Measurements from ENCODE around the gene NANOS2. TPM values are rescaled to one million over a fixed set of nuclear protein-coding genes. Genes with fewer than 3 reads are reported as not detected.

The NANOS2 gene
- total RNA-seq, 1 donor from 2014 or later: not detected

DNA sequence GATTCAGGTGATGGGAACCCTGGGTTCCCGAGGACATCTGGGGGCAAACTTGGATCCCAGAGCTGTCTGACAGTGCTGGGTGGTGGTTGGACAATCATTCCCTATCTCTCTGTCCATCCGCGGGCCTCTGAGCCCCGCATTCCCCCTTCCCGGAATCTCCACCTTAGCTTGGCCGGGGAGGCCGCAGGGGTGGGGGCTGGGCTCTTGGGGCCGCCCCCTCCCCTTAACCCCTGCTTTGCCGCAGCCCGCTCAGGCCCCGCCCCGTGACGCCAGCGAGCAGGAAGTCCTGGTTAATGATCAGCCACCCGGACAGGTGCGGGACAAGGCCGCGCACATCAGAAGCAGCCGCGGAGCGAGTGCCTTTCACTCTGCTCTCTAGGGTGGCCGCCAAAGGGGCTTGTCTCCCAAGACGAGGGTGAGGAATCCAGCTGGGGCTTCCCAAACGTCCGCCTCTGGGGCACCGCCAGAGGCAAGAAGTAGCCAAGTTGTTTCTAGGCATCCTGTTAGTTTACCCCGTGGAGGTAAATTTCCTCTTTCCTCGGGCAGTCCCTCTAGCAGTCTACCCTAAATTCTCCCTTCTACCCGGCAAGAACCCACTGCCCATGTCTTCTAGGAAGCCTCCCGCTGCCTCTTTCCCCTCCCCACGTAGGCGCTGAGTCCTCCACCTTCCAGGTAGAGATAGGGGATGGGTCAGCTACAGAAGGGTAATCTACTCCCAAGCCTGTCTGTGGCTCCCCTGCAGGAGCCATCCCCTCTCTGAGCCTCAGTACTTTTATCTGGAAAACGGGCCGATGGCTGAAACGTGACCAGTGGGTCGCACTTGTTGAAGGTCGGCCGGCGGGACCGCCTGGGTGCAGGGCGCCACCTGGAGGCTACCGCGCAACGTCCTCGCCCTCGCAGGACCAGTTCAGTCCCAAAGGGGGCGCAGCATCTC is 31.7 kb downstream of the NANOS2 start:
- H3K27ac Mint-ChIP-seq: peak overlapping the region; percentile 3
- peaks cover 7% of the 10 kb centered on the region for H3K36me3 Mint-ChIP-seq (ENCODE audit: low read depth)
- DNase-seq: peak; percentile 96
- H3K4me1 Mint-ChIP-seq: peaks cover 29% of the 10 kb centered on the region
- no peaks in the 10 kb centered on the region for H3K9me3 Mint-ChIP-seq
- no peaks in the 10 kb centered on the region for H3K27me3 Mint-ChIP-seq
- peak overlapping the region; percentile 65 for H3K4me3 Mint-ChIP-seq
- intact Hi-C loops (cut with micrococcal nuclease): loop anchor here (1.0 to 10.0 kb wide), 3 partner anchors 19 to 462 kb away; partner anchors contain the start of genes FOXA3 and PPP5C

DNA sequence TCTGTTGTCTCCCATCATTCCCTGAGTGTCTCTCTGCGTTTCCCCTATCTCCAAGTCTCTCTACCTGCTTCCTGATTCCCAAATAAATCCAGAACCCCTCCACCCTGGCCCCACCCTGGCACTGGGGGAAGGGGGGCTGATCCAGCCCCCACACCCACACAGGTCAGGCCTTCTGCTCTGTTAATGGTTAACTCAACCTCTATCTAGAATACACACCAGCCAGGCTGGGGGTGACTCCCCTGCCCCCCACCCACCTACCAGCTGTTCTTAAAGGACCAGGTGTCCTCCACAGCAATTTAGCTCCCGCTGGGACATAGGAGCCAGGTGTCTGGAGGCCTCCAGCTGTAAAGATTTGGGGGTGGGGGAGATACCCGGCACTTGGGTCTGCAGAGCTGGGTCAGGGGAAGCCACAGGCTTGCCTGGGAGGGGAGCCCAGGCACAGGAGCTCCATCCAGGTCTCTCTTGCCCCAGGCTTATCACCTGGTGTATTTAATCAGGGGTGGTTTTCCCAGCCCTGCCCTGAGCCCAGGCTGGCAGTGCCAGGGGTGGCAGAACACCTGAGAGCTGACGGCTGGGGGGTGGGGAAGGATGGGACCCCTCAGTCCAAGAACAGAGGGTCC is 32.6 kb downstream of the NANOS2 start:
- H3K9me3 Mint-ChIP-seq: no peaks in the 10 kb centered on the region
- no peak overlapping the region for H3K4me3 Mint-ChIP-seq

DNA sequence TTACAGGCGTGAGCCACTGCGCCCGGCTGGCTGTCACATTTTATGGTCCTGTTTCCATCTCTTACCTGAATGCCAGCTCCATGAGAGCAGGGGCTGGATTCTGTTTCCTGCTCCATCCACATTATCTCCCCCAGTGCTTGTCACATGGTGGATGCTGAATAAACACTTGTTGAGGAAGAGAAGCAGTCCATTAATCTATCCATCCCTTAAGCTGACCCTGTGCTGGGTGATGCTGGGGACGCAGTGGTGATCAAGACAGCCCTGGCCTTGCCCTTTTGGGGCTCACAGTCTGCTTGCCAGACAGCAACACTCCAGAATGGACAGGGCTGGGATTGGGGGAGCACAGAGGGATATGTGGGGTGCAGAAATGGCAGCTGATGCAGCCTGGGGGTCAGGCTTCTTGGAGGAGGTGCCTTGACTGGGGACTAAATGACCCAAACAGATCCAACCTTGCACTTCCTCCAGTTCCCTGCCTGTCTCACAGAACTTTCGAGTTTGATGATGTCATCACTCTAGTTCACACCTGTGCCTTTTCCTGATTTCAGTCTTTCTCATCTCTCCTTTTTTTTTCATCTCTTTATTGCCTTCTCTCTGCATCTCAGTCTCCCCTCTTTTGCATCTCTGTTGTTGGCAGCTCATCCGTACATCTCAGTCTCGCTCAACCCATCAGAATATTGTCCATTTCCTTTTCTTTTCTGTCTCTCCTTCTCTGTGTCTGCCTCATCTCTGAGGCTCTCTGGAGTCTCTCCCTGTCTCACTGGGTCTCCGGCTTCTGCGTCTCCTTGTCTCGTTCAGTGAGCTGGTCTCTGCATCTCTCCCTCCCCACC is 33.3 kb downstream of the NANOS2 start:
- Mint-ChIP-seq H3K4me3 (no peak overlapping the region), H3K4me1 (peaks cover 32% of the 10 kb centered on the region), H3K27ac (no peak overlapping the region), H3K9me3 (no peaks in the 10 kb centered on the region), H3K27me3 (peaks cover 3% of the 10 kb centered on the region), H3K36me3 (ENCODE audit: low read depth) (peaks cover 7% of the 10 kb centered on the region)
- intact Hi-C loops (cut with micrococcal nuclease): loop anchor here (10.0 kb wide), 1 partner anchor 464 kb away; the partner anchor contains the start of gene PPP5C
- no peak for DNase-seq

More for the DNA sequence above, 32.6 kb downstream of the NANOS2 start:
- peaks cover 7% of the 10 kb centered on the region for H3K36me3 Mint-ChIP-seq (ENCODE audit: low read depth)
- no peak overlapping the region for H3K27ac Mint-ChIP-seq
- peaks cover 33% of the 10 kb centered on the region for H3K4me1 Mint-ChIP-seq
- no peak for DNase-seq
- H3K27me3 Mint-ChIP-seq: peaks cover 1% of the 10 kb centered on the region
- intact Hi-C loops (cut with micrococcal nuclease): loop anchor here (2.0 to 10.0 kb wide), 2 partner anchors 65 to 463 kb away; partner anchors contain the start of gene PPP5C

DNA sequence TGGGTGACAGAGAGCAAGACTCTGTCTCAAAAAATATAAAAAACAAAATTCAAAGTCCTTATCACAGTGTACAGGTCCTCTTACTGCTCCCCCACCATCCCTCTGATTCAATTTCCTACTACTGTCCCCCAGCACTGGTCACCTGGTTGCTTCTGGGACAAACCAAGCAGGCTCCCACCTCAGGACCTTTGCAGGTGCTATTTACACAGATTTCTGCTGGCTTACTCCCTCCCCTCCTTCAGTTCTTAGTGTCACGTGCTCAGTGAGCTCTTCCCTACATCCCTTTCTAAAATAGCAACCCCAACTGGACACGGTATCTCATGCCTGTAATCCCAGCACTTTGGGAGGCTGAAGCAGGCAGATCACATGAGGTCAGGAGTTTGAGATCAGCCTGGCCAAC is 34.6 kb downstream of the NANOS2 start:
- H3K36me3 Mint-ChIP-seq (ENCODE audit: low read depth): peaks cover 6% of the 10 kb centered on the region
- no peak overlapping the region for H3K27ac Mint-ChIP-seq
- H3K27me3 Mint-ChIP-seq: peaks cover 12% of the 10 kb centered on the region
- intact Hi-C loops (cut with micrococcal nuclease): loop anchor here (10.0 kb wide), 1 partner anchor 465 kb away; the partner anchor contains the start of gene PPP5C
- peaks cover 33% of the 10 kb centered on the region for H3K4me1 Mint-ChIP-seq
- no peak for DNase-seq
- H3K4me3 Mint-ChIP-seq: no peak overlapping the region
- H3K9me3 Mint-ChIP-seq: no peaks in the 10 kb centered on the region

DNA sequence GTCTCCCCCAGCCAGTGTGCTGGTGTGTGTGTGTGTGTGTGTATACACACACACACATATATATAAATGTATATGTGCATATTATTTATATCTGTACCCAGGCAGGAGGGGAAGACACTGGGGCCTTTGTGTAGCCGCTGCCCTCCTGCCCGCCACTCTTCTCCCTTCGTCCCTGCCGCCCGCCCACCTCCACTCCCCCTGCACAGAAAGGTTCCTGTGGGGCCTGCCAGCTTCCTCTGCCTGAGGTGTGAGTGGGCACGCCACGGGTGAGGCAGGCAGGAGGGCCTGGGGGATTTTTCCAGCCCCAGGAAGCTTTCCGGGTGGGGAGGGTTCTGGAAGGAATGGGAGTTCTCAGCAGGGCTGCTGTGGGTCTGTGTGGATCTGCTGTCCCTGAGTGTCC is 35.5 kb downstream of the NANOS2 start:
- Mint-ChIP-seq H3K4me3 (no peak overlapping the region), H3K4me1 (peaks cover 33% of the 10 kb centered on the region), H3K9me3 (no peaks in the 10 kb centered on the region), H3K27ac (no peak overlapping the region), H3K36me3 (ENCODE audit: low read depth) (peaks cover 6% of the 10 kb centered on the region), H3K27me3 (peaks cover 15% of the 10 kb centered on the region)
- intact Hi-C loops (cut with micrococcal nuclease): no loop called here
- no peak for DNase-seq

DNA sequence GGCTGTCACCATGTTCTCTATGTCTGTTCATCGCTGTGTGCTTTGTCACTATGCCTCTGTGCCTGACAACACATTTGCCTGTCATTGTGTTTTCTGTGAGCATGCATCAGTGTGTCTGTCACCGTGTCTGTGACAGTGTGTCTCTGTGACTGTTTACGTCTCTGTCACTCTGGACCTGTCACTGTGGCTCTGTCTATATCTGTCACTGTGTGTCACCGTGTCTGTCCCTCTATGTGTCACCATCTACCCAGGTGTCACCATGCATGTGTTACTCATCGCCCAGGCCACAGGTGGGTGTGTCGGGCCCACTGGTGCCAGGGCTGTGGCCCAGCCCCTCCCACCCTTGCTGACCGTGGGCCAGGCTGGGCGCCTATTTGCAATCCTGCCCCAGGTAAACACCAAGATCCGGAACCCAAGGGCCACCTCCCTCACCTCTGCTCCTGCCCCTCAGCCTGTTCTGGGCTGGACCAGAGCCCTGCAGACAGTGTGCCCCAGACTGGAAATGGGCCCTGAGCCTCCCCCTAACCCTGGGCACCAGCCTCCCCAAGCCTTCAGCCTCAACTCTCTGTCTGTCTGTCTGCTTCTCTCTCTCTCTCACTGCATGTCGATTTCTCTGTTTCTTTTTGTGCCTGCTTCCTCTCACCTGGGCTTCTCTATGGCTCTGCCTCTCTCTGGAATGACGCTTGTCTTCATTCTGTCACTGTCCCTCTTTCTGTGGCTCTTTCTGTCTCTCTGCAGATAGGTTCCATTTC is 36.4 kb downstream of the NANOS2 start:
- Mint-ChIP-seq H3K27ac (peak overlapping the region; percentile 6), H3K9me3 (no peaks in the 10 kb centered on the region), H3K4me3 (no peak overlapping the region), H3K27me3 (peaks cover 16% of the 10 kb centered on the region), H3K36me3 (ENCODE audit: low read depth) (peaks cover 1% of the 10 kb centered on the region), H3K4me1 (peaks cover 31% of the 10 kb centered on the region)
- intact Hi-C loops (cut with micrococcal nuclease): no loop called here
- DNase-seq: no peak

DNA sequence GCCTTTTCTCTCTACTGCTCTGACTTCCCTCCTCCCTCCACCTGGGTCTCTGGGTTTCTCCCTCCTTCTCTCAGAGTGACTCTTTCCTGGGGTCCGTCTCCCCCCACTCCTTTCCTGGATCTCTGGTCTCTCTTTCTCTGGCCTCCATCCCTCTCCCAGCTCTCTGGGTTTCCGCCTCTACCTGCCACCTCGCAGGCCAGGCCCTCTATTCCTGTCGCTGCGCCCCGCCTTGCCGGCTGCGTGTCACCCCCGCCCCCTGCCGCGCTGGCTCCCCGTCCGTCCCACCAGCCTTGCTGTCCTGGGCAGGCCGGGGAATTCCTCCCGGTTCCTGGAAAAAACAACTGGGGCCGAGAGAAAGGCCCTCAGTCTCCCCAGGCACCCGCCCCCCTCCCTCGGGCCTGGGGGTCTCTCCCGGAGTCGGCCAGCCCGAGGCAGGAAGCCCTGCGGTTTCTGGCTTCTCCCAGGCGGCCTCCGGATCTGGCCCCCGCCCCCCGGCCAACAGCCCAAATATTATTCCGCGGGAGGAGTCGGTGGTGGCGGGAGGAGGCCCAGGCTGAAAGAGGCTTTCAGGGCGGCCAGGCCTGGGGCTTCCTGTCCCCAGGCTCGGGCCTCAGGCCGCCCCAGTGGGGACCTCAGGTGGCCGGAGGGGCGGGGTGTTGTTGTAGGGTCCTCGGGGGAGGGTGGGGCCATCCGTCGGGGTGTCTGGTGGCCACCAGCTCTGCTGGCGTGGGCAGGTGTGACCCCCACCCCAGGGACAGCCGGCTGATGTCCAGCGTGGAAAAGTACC is 38.0 kb downstream of the NANOS2 start:
- Mint-ChIP-seq H3K4me3 (peak overlapping the region; percentile 60), H3K36me3 (ENCODE audit: low read depth) (no peaks in the 10 kb centered on the region), H3K27ac (peak overlapping the region; percentile 76), H3K27me3 (peaks cover 16% of the 10 kb centered on the region), H3K9me3 (no peaks in the 10 kb centered on the region), H3K4me1 (peaks cover 22% of the 10 kb centered on the region)
- peak; percentile 73 for DNase-seq
- intact Hi-C loops (cut with micrococcal nuclease): no loop called here

DNA sequence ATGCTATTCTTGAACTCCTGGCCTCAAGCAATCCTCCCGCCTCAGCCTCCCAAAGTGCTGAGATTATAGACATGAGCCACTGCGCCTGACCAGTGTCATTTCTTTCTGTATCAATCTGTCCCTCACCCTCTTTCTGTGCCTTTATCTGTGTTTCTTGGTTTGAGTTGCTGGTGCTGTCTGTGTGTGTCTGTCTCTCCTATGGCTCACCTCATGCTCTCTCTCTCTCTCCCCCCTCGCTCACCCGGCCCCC is 38.5 kb downstream of the NANOS2 start:
- Mint-ChIP-seq H3K9me3 (no peaks in the 10 kb centered on the region), H3K36me3 (ENCODE audit: low read depth) (no peaks in the 10 kb centered on the region), H3K4me1 (peaks cover 17% of the 10 kb centered on the region), H3K4me3 (peak overlapping the region; percentile 60), H3K27me3 (peaks cover 16% of the 10 kb centered on the region), H3K27ac (peak overlapping the region; percentile 76)
- intact Hi-C loops (cut with micrococcal nuclease): no loop called here
- DNase-seq: no peak

DNA sequence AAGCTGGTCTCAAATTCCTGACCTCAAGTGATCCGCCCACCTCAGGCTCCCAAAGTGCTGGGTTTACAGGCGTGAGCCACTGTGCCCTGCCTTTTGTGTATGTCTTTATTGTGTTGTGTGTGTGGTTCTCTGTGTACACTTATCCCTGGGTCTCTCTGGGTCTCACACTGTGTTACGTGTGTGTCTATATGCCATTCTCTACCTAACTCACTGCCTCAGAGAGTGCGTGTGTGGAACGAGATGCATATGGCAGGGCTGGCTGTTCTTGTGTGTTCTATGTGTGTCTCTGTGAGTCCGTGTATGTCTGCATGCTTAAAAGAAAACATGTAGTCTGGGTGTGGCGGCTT is 40.0 kb downstream of the NANOS2 start:
- Mint-ChIP-seq H3K4me1 (peaks cover 16% of the 10 kb centered on the region), H3K4me3 (no peak overlapping the region), H3K27me3 (peaks cover 16% of the 10 kb centered on the region), H3K27ac (no peak overlapping the region), H3K9me3 (no peaks in the 10 kb centered on the region), H3K36me3 (ENCODE audit: low read depth) (no peaks in the 10 kb centered on the region)
- no peak for DNase-seq
- intact Hi-C loops (cut with micrococcal nuclease): no loop called here

DNA sequence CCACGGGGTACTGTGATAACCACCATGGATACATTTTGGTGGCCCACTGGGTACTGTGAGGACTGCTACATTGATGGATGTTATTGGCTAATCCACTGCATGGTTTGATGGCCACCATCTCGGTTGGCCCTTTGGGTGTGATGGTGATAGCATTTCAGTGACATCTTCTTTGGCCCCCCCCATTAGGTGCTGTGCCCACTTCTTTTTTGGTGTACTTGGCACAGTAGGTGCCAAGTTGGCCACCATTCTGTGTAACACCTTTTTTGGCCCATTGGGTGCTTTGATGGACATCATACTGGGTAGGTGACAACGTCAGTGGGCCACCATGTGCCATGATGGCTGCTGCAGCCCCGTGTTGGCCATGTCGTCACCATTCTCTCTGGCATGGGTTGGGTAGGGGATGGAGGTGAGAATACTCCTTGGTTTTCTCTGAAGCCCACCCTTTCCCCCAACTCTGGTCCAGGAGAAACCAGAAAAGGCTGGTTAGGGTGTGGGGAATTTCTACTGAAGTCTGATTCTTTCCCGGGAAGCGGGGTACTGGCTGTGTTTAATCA is 41.3 kb downstream of the NANOS2 start:
- no peaks in the 10 kb centered on the region for H3K36me3 Mint-ChIP-seq (ENCODE audit: low read depth)
- no peaks in the 10 kb centered on the region for H3K9me3 Mint-ChIP-seq
- no peak overlapping the region for H3K4me3 Mint-ChIP-seq
- intact Hi-C loops (cut with micrococcal nuclease): no loop called here
- H3K27ac Mint-ChIP-seq: no peak overlapping the region
- peaks cover 16% of the 10 kb centered on the region for H3K27me3 Mint-ChIP-seq
- DNase-seq: no peak
- peaks cover 12% of the 10 kb centered on the region for H3K4me1 Mint-ChIP-seq

DNA sequence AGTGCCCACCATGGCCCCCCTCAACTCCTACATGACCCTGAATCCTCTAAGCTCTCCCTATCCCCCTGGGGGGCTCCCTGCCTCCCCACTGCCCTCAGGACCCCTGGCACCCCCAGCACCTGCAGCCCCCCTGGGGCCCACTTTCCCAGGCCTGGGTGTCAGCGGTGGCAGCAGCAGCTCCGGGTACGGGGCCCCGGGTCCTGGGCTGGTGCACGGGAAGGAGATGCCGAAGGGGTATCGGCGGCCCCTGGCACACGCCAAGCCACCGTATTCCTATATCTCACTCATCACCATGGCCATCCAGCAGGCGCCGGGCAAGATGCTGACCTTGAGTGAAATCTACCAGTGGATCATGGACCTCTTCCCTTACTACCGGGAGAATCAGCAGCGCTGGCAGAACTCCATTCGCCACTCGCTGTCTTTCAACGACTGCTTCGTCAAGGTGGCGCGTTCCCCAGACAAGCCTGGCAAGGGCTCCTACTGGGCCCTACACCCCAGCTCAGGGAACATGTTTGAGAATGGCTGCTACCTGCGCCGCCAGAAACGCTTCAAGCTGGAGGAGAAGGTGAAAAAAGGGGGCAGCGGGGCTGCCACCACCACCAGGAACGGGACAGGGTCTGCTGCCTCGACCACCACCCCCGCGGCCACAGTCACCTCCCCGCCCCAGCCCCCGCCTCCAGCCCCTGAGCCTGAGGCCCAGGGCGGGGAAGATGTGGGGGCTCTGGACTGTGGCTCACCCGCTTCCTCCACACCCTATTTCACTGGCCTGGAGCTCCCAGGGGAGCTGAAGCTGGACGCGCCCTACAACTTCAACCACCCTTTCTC is 42.3 kb downstream of the NANOS2 start:
- Mint-ChIP-seq H3K9me3 (no peaks in the 10 kb centered on the region), H3K4me1 (peaks cover 7% of the 10 kb centered on the region)

DNA sequence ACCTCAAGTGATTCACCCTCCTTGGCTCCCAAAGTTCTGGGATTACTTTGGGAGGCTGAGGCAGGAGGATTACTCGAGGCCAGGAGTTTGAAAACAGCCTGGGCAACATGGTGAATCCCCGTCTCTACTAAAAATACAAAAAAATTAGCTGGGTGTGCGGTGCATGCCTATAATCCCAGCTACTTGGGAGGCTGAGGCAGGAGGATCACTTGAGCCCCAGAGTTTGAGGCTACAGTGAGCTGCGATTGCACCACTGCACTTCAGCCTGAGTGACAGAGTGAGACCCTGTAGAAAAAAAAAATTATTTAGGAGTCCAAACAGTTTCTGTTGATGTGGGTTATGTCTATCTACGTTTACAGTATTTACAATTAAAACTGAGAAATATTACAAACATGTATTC is 43.8 kb downstream of the NANOS2 start:
- Mint-ChIP-seq H3K27ac (no peak overlapping the region), H3K27me3 (peaks cover 27% of the 10 kb centered on the region), H3K36me3 (ENCODE audit: low read depth) (no peaks in the 10 kb centered on the region), H3K9me3 (no peaks in the 10 kb centered on the region), H3K4me3 (no peak overlapping the region), H3K4me1 (no peaks in the 10 kb centered on the region)
- DNase-seq: no peak
- intact Hi-C loops (cut with micrococcal nuclease): no loop called here

More for the DNA sequence above, 42.3 kb downstream of the NANOS2 start:
- H3K27me3 Mint-ChIP-seq: peaks cover 22% of the 10 kb centered on the region
- no peak overlapping the region for H3K4me3 Mint-ChIP-seq
- no peaks in the 10 kb centered on the region for H3K36me3 Mint-ChIP-seq (ENCODE audit: low read depth)
- no peak overlapping the region for H3K27ac Mint-ChIP-seq
- DNase-seq: no peak
- intact Hi-C loops (cut with micrococcal nuclease): no loop called here
